Neural progenitor cell (in vitro differentiated cells): ENCODE results near the gene ATP23. TPM values are rescaled to one million over a fixed set of nuclear protein-coding genes. Genes with fewer than 3 reads are reported as not detected.

Experiments used
- DNase-seq: peaks from one replicate; pipeline ENCODE4 v3.0.0-alpha.2; 2016; ENCODE audit warnings: low spot score
- H2AFZ ChIP-seq: fragments of 200-600 bp; sonication (generic); replicated peaks from 2 replicates; pipeline ENCODE4 v1.6.1; 2016; ENCODE audit warnings: antibody characterized with exemption
- H3F3A ChIP-seq: fragments of 200-600 bp; sonication (generic); 2 replicates; pipeline ENCODE4 v1.6.1; 2016; ENCODE audit warnings: antibody characterized with exemption, low read depth
- H3K27ac ChIP-seq: fragments of 200-600 bp; sonication (generic); 2 replicates; pipeline ENCODE4 v1.5.1; 2016; ENCODE audit warnings: mild to moderate bottlenecking
- H3K27me3 ChIP-seq: fragments of 200-600 bp; sonication (generic); 2 replicates; pipeline ENCODE4 v1.6.1; 2016; ENCODE audit warnings: mild to moderate bottlenecking, moderate library complexity
- H3K36me3 ChIP-seq: fragments of 200-600 bp; sonication (generic); 2 replicates; pipeline ENCODE4 v1.5.1; 2016
- H3K4me1 ChIP-seq: fragments of 200-600 bp; sonication (generic); 2 replicates; pipeline ENCODE4 v1.6.1; 2016; ENCODE audit warnings: mixed run types
- H3K4me2 ChIP-seq: fragments of 200-600 bp; sonication (generic); 2 replicates; pipeline ENCODE4 v1.6.1; 2016
- H3K4me3 ChIP-seq: fragments of 200-600 bp; sonication (generic); 2 replicates; pipeline ENCODE4 v1.5.1; 2016
- H3K79me2 ChIP-seq: fragments of 200-600 bp; sonication (generic); 2 replicates; pipeline ENCODE4 v1.6.1; 2016; ENCODE audit warnings: low read depth
- H3K9ac ChIP-seq: fragments of 200-600 bp; sonication (generic); 2 replicates; pipeline ENCODE4 v1.6.1; 2016
- H3K9me3 ChIP-seq: fragments of 200-600 bp; sonication (generic); 2 replicates; pipeline ENCODE4 v1.5.1; 2016; ENCODE audit warnings: low read depth
- H4K20me1 ChIP-seq: fragments of 200-600 bp; sonication (generic); 2 replicates; pipeline ENCODE4 v1.6.1; 2016; ENCODE audit warnings: low read depth
- H3K27ac Mint-ChIP-seq: 3 replicates; pipeline ENCODE4 v1.8.0; 2021; ENCODE audit warnings: mixed read lengths
- H3K27me3 Mint-ChIP-seq: 2 replicates; pipeline ENCODE4 v1.8.0; 2022; ENCODE audit warnings: low read depth, mild to moderate bottlenecking, inconsistent platforms, moderate library complexity, mixed read lengths; ENCODE audit not compliant: insufficient read depth
- H3K36me3 Mint-ChIP-seq: 3 replicates; pipeline ENCODE4 v1.8.0; 2021; ENCODE audit warnings: mixed read lengths
- H3K4me1 Mint-ChIP-seq: 3 replicates; pipeline ENCODE4 v1.8.0; 2021; ENCODE audit warnings: mixed read lengths
- H3K4me3 Mint-ChIP-seq: 3 replicates; pipeline ENCODE4 v1.8.0; 2021; ENCODE audit warnings: mild to moderate bottlenecking, moderate library complexity, mixed read lengths
- H3K9me3 Mint-ChIP-seq: 3 replicates; pipeline ENCODE4 v1.8.0; 2020; ENCODE audit warnings: mixed read lengths
- EZH2 ChIP-seq: fragments of 200-600 bp; sonication (generic); IDR thresholded peaks from 2 replicates; pipeline ENCODE4 v1.6.1; 2017; ENCODE audit warnings: antibody characterized with exemption, mild to moderate bottlenecking, moderate library complexity
- EZH2phosphoT487 ChIP-seq: fragments of 200-600 bp; sonication (generic); IDR thresholded peaks from 2 replicates; pipeline ENCODE4 v1.6.1; 2017; ENCODE audit warnings: antibody characterized with exemption
- total RNA-seq: library from RNA; depleted of rRNA; stranded (reverse); fragments of >200 nt; gene quantifications from 2 replicates; pipeline ENCODE4 v1.2.3, GENCODE V29; 2015; ENCODE audit warnings: low replicate concordance
- TF ChIP-seq, protein P1 (sequence below): fragments of 200-600 bp; sonication (generic); IDR thresholded peaks from 2 replicates; pipeline ENCODE4 v1.5.1; 2017; ENCODE audit warnings: antibody characterized with exemption, mild to moderate bottlenecking

The ATP23 gene
- total RNA-seq, 1 donor from 2014 or later = 11.4 TPM

DNA sequence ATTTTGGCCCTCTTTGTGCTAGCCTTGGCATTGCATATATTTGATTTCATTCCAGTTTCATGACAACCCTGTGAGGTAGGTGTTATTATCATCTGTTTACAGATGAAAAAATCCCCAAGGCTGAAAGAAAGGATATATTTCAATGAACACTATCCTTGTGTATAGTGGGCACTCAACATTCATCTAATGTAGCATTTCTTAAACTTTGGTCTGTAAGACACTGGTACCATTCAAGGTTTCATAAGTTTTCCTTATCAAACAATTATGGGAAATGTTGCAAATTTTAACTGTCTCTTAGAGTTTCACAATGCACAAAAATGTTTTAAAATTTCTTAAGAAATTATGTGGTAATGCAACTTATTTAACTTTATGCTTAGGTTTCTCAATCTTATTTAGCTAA is 44.3 kb downstream of the ATP23 start:
- no peak overlapping the region for H3K4me3 ChIP-seq
- no peak overlapping the region for H3K27ac ChIP-seq
- no peaks in the 10 kb centered on the region for H3K36me3 ChIP-seq
- no peaks in the 10 kb centered on the region for H3K79me2 ChIP-seq
- Mint-ChIP-seq H3K9me3 (no peaks in the 10 kb centered on the region), H3K4me1 (peaks cover 3% of the 10 kb centered on the region), H3K27ac (no peak overlapping the region), H3K4me3 (no peak overlapping the region), H3K36me3 (no peaks in the 10 kb centered on the region), H3K27me3 (peaks cover 5% of the 10 kb centered on the region)
- no peak for DNase-seq
- no peaks in the 10 kb centered on the region for H3K27me3 ChIP-seq
- no peak overlapping the region for H3K4me2 ChIP-seq
- TF ChIP-seq, protein P1, sequence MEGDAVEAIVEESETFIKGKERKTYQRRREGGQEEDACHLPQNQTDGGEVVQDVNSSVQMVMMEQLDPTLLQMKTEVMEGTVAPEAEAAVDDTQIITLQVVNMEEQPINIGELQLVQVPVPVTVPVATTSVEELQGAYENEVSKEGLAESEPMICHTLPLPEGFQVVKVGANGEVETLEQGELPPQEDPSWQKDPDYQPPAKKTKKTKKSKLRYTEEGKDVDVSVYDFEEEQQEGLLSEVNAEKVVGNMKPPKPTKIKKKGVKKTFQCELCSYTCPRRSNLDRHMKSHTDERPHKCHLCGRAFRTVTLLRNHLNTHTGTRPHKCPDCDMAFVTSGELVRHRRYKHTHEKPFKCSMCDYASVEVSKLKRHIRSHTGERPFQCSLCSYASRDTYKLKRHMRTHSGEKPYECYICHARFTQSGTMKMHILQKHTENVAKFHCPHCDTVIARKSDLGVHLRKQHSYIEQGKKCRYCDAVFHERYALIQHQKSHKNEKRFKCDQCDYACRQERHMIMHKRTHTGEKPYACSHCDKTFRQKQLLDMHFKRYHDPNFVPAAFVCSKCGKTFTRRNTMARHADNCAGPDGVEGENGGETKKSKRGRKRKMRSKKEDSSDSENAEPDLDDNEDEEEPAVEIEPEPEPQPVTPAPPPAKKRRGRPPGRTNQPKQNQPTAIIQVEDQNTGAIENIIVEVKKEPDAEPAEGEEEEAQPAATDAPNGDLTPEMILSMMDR = no peak
- TF ChIP-seq EZH2phosphoT487 (no peak), EZH2 (no peak)
- no peak overlapping the region for H3K9ac ChIP-seq
- no peaks in the 10 kb centered on the region for H4K20me1 ChIP-seq
- no peak overlapping the region for H2AFZ ChIP-seq
- H3F3A ChIP-seq = no peaks in the 10 kb centered on the region
- H3K4me1 ChIP-seq = no peaks in the 10 kb centered on the region
- no peaks in the 10 kb centered on the region for H3K9me3 ChIP-seq

DNA sequence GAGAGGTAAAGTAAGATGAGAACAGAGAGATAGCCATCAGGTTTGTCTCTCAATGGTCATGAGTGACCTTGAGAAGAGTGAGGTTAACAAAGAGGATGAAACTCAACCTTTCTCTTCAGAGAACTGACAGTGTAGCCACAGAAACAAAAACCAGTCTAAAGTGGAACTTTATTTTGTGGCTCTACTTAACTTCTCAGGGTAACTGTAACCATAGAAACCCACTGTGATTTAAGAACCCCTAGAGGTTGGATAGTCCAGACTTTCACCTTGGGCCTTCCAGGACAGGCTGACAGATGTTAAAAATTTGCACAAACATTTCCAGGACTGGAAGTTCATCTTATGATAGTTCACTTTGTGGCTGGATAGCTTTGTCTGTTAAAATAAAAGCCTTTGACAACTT is 48.5 kb downstream of the ATP23 start:
- Histone ChIP-seq H3K4me2 (no peak overlapping the region), H3K27me3 (no peaks in the 10 kb centered on the region), H3K36me3 (no peaks in the 10 kb centered on the region), H2AFZ (no peak overlapping the region), H3K79me2 (no peaks in the 10 kb centered on the region), H3K9me3 (no peaks in the 10 kb centered on the region), H3K9ac (no peak overlapping the region), H3K4me3 (no peak overlapping the region), H3K4me1 (no peaks in the 10 kb centered on the region), H3K27ac (no peak overlapping the region), H3F3A (no peaks in the 10 kb centered on the region), H4K20me1 (no peaks in the 10 kb centered on the region)
- Mint-ChIP-seq H3K27ac (no peak overlapping the region), H3K4me1 (peaks cover 3% of the 10 kb centered on the region), H3K36me3 (no peaks in the 10 kb centered on the region), H3K9me3 (peaks cover under 1% of the 10 kb centered on the region), H3K27me3 (peaks cover 4% of the 10 kb centered on the region), H3K4me3 (no peak overlapping the region)
- TF ChIP-seq EZH2 (no peak), EZH2phosphoT487 (no peak)
- TF ChIP-seq, protein P1 = no peak
- DNase-seq = no peak

DNA sequence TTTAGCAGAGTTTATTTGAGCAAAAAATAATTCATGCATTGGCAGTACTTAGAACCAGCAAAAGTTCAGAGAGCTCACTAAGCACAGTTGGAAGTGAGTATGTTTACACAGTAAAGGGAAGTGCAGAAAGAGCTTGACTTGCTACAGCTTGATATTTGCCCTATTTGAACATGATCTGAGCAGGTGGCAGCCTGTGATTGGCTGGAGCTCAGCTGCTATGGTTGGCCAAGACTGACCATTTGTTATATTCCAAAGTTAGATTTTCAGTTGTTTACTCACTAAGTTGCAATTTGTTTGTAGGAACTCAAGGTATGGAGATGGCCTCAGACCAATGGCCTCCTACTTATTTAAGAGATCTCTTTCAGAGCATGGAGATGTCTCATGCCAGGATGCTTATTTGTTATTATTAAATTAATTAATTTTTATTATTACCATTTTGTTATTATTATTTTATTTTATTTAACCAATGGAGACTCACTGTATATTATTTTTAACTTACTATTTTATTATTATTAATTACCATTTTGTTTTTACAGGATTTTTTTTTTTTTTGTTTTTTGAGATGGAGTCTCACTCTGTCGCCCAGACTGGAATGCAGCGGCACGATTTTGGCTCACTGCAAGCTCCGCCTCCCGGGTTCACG is 49.0 kb downstream of the ATP23 start:
- H3K27me3 Mint-ChIP-seq = peaks cover 3% of the 10 kb centered on the region
- no peak overlapping the region for H3K4me2 ChIP-seq
- no peaks in the 10 kb centered on the region for H3K4me1 ChIP-seq
- peaks cover 3% of the 10 kb centered on the region for H3K4me1 Mint-ChIP-seq
- H4K20me1 ChIP-seq = no peaks in the 10 kb centered on the region
- H3K4me3 ChIP-seq = no peak overlapping the region
- no peaks in the 10 kb centered on the region for H3K36me3 ChIP-seq
- no peaks in the 10 kb centered on the region for H3K9me3 ChIP-seq
- no peak overlapping the region for H3K9ac ChIP-seq
- no peaks in the 10 kb centered on the region for H3K27me3 ChIP-seq
- H3K27ac ChIP-seq = no peak overlapping the region
- TF ChIP-seq, protein P1 = no peak
- TF ChIP-seq EZH2 = no peak
- TF ChIP-seq EZH2phosphoT487 = no peak
- H3K79me2 ChIP-seq = no peaks in the 10 kb centered on the region
- no peaks in the 10 kb centered on the region for H3F3A ChIP-seq
- H3K9me3 Mint-ChIP-seq = peaks cover 5% of the 10 kb centered on the region
- no peaks in the 10 kb centered on the region for H3K36me3 Mint-ChIP-seq
- DNase-seq = no peak
- H3K27ac Mint-ChIP-seq = no peak overlapping the region
- no peak overlapping the region for H3K4me3 Mint-ChIP-seq
- no peak overlapping the region for H2AFZ ChIP-seq
